NK-92 treated with Interleukin-12 subunit alpha and Interleukin-12 subunit beta, amount 100 ng/mL, for 24 hours (cell line): ENCODE results near the gene SF1.

ENCODE experiments used
- DNase-seq: peaks from one replicate; lab custom pipeline; 2025; lab: John Stamatoyannopoulos, UW

SF1 gene

DNA sequence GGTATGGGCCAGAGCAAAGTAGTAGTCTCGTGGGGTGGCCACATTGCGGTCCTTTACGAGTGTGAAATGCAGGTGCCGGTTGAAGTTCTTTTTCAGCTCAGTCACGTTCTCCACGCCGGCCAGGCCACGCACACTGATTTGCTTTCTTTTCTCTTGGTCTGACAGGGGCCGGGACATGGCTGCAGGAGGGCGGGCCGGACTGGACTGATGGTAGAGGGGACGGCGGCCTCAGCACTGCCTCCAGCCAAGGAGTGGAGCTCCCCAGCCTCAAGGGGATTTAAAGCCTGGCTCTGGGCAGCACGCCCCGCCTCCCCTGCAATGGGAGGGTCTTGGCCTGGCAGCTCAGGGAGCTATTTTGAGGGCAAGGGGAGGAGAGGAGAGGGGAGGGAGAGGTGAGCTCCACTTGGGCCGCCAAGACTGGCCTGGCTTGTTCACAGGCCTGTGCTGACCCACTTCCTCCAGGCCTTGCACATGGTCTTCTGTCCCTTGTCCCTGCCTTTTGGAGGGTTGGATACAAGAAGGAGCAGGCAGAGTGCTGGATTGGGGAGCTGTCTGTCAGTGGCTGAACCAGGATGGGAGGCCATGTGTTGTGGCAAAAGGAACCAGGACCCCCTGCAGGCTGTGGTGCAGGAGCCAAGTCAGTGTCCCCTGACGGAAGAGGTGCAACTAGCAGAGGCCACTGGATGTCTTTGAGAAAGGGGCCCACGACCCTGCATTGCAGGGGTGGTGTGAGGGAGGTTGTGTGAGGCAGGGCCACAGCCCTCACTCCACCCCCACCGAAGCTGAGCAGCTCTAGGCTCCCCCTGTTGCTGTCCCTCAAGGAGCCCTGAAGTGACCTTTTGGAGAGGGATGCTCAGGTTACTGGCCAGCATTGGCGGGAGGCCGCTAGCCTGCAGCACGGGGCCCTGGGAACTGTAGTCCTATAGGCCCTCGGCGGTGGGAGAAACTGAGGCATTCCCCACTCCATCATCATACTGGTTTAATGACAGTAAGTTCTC, 18.3 kb downstream of the SF1 start, which contains the start of gene PYGM:
Gene PYGM, minus strand, starts transcription at position 253 of the 998 bp plus-strand sequence. Its CDS starts 76 bp downstream, at position 177.
- DNase-seq, result no peak

DNA sequence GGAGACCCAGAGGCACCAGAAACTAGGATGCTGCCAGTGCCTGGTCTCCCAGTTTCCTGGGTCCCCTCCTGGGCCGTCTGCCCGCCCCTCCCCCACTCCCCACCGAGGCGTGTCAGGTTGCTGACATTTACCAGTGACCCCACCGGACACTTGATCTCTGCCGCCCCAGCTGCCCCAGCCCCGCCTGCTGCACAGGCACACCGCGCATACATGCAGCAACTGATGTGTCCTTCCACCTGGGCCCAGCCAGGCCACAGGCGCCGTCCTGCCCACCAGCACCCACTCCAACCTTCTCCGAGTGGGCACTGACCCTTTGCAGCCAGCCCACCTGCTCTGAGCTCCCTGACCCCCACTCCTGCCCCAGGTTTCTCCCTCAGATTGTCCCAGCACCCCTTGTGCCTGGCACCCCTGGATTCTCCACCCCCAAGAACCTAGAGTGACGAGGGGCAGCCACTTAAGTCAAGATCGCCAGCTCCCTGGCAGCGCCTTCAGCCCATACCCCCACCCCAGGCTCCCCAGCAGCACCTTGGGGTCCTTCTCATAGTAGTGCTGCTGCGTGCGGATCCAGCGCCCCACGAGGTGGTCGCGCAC, 19.1 kb downstream of the SF1 start:
- DNase-seq, result no peak

DNA sequence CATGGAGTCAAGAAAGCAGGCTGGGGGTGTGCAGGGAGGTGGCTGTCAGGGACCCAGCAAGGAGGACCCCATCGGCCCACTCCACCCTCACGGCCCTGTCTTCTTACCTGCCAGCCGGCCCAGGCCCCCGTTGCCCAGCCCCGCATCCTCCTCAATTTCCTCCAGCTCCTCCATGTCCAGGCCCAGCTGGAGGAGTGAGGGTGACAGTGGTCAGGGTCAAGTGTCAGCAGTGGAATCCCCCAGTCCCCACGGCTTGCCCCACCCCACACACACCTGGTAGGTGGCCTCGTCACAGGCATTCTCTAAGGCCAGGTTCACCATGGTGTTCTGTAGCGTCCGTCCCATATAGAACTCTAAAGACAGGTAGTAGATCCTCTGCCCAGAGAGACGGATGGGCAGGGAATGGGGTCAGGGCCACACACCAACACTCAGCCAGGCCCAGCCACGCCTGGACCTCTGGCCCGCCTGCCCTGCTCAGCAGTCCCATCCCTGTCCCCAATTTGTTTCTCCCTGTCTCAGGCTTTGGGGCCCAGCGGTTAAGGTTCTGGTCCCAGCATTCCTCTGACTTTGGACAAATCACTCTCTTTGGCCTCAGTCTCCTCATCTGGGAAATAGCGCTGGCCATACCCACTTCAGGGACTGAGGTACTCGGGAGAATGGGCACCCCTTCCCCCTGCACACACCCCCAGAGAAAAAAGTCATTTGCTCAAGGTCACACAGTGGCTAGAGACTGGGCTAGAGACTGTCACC, 19.8 kb downstream of the SF1 start:
- no peak for DNase-seq

DNA sequence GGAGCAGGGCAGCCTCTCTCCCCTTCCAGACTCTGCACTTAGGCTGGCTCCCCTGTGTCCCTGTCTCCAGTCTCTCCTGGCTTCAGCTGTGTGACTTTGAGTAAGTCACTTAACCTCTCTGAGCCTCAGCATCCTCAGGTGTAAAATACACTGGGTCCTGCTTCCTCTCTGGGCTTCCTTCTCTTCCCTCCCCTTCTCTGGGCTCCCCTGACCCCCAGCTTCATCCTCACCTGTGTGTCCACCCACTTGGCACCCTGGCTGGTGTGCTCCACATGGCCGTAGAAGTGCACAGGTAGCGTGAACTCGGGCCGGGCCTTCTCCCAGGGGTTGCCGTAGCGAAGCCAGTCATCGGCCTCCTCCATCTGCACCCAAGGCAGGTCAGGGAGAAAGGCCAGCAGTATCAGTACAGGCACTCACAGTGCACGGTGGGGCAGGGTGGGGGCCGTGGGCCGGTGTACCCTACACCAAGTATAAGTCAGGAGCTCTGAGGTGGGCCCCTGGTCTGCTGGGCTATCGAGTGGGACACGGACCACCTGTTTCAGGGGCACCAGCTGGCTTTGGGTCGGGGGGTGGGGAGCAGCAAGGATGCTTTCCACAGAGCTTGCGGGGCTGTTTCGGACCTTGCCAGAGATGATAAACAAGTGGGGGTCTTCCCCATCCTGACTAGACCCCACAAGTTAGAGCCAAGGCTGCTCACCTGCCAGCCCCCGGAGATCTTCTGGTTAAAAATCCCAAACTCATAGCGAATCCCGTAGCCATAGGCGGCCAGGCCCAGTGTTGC, 20.6 kb downstream of the SF1 start:
- DNase-seq, result no peak

DNA sequence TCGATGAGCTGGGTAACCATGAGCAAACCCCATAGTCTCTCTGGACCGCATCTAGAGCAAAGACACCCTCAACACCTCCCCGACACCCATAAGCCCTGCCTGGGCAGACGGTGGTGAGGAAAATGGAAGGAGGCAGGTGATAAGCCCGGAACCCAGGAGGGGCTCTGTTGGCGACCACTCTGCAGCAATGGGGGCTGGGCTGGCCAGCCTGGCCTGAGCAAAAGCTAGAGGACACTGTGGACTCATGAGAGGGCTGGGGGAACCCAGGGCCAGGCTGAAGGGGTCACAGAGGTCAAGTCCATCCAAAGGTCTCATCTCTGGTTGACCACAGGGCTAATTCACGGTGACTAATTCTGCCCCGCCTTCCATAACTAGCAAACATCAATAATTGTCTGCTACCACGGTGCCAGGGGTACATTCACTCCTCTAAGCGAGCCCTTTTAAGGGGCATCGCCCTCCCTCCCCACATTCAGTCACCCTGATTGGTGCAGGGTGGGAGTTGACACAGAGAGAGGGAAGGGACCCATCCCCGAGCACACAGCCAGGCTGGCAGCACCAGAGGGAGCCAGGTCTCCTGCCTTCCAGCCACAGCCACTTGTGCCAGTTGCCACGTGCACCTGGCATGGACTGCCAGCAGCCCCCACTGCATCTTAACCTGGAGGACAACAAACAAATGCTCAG, 22.5 kb downstream of the SF1 start:
- no peak for DNase-seq

DNA sequence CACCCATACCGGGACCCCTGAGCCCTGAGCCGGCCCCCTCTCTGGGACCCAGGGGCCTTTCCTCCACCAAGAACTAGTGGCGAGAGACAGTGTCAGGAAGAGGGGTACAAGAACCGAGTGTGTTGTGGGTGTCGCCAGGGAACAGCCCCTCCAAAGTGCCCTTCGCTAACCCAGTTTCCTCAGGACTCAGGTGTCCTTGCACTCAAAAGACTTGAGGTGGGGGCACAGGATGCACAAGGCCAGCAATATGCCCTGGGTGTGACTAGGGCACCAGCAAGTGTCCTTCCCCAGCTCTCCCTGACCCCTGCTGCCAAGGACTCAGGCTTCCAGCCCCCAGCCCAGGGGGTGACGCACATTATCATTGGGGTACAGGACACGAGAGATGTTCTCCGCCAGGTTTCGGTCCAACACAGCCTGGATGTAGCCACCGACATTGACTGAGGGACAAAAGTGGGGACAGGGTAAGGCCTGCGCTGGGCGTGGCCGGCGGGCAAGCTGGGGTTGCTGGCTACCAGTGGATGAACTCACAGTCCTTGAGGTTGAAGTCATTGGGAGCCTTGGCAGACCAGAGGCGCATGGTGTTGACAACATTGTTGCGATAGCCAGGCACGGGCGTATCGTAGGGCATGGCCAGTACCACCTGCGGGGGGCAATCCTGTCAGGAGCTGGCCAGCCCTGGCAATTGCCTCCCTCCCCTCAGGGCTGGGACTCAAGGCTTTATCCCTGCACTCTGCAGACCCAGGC, 23.3 kb downstream of the SF1 start:
- DNase-seq, result no peak

DNA sequence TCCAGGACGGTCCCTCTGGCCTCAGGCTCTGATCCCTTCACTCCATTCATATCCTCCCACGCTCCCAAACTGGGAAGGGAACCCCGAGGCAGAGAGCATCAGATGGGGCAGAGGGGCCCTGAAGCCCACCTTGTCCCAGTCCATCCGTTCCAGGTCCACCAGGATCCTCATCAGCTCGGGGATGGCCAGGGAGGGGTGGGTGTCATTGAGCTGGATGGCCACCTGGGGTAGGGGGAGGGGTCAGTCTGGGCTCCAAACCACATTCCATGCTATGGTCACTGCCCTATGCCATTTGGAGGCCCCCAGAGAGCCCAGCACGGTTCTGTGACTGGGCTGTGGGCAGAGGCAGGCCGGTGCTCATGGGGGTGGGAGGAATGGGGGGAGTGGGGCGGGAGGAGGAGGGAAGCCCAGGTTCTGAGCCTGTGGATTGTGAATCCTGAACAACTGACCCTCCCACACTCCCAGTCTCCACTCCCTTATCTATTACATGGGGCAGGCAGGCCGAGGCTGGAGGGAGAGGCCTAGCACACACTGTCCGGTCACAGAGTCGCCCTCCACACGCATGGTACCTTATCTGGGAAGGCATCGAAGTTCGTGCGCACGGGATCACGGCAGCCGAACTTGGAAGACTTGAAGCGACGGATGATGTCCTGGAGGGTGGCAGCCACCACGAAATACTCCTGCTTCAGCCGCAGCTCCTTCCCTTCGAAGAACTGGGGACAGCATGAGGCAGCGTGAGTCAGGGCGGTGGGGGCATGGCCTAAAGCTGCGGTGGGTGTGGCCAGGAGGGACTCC, 24.0 kb downstream of the SF1 start:
- DNase-seq, result no peak

DNA sequence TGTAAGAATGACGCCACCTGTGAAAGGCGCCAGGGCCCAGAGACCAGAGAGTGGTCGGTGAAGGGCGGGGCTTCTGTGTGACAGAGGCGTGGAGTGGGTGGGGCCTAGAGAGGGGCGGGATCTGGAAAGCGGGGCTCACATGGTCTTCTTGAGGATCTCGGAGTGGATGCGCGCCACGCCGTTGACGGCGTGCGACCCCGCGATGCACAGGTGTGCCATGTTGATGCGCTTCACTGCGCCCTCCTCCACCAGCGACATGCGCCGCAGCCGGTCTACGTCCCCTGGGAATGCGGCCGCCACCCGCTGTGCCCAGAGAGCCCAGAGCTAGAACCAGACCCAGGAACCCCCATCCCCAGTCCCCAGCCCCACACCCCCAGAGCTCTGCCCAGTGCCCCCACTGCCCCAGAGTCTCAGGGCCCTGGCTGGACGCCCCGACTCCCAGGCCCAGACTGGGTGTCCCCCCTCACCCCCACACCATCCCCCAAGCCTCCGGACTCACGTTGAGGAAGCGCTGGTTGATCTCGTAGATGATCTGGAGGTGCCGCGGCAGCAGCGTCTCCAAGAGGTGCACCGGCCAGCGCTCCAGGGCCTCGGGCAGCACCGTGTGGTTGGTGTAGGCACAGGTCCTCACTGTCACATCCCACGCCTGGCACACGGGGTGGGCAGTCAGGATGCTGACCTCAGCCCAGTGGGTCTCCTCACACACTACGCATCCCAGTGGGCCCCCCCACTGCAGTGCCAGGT, 24.8 kb downstream of the SF1 start:
- no peak for DNase-seq

DNA sequence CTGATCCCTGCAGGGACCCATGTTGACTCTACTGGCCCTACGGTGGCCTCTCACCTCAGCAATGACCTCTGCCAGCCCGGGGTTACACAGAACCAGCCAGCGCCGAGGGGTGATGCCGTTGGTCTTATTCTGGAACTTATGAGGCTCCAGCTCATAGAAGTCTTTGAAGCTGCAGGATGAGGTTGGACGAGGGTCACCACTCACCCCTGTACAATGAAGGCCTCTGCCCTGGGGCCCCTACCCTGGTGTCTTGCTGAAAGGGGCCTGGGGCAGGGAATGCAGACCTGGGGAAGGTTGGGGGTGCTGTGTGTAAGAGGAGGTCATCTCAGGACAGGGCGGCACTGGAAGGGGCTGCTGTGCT, 25.3 kb downstream of the SF1 start:
- DNase-seq, result no peak

DNA sequence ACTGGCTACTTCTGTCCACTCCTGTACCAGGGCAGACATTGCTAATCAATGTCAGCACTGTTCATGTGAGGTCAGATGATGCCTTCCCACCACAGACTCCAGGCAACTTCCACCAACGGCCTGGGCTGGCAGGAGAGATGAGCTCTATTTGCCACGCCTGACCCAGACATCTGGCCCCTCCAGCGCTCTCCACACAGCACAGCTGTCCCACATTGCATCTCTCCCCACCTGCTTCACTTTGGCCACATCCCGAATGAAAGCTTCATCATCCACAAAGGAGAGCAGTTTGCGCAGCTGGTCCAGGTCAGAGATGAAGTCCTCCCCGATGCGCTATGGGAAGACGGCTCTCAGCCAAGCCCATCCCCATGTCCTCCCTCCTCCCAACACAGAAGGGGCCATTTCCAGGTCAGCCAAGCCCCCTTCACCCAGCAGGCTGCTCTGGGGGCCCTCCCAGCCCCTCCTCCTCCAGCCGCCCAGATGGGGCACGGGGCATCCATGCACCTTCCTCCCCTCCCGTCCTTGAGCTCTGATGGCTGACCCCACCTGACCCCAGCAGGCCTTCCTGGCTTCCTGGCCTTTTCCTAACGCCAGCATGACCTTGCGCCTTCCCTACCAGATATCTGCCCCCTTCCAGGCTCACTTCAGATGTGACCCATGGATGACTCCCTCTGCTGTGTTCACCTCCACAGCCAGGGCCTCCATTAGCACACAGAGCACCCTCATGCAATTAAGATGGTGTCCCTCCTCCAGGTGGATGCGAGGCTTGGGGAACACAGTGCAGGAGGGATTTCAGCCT, 26.0 kb downstream of the SF1 start:
- DNase-seq, result no peak

DNA sequence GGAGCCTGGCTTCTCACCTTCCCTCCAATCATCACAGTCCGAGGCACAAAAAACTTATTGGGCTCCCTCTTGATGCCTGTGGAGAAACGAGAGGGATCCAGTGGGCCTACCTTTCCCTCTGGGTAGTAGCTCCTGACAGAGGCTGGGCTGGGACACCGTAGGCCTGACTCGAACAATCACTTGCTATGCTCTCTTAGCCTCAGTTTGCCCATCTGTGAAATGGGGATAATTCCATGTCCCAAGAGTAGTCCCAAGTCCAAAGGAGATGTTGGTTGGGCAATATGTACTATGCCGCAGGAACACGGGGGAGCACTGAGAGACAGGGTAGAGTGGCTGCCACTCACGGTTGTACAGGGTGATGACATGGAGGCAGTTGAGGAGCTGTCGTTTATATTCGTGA, 26.8 kb downstream of the SF1 start:
- DNase-seq, result no peak

DNA sequence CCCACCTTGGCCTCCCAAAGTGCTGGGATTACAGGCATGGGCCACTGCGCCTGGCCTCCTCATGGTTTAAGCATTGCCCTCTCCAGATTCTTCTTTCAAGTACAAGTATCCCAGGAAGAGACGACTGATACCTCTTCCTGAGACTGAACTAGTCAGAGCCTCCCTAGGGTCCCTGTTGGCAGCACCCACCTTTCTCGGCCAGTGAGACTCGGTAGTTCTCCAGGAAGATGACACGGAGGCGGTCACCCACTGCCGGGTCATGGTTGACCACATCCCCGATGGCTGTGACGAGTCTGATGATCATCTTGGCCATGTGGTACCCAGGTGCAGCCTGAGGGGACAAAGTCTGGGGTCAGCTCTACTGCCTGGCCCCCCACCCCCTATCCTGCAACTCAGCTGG, 27.2 kb downstream of the SF1 start:
- no peak for DNase-seq

DNA sequence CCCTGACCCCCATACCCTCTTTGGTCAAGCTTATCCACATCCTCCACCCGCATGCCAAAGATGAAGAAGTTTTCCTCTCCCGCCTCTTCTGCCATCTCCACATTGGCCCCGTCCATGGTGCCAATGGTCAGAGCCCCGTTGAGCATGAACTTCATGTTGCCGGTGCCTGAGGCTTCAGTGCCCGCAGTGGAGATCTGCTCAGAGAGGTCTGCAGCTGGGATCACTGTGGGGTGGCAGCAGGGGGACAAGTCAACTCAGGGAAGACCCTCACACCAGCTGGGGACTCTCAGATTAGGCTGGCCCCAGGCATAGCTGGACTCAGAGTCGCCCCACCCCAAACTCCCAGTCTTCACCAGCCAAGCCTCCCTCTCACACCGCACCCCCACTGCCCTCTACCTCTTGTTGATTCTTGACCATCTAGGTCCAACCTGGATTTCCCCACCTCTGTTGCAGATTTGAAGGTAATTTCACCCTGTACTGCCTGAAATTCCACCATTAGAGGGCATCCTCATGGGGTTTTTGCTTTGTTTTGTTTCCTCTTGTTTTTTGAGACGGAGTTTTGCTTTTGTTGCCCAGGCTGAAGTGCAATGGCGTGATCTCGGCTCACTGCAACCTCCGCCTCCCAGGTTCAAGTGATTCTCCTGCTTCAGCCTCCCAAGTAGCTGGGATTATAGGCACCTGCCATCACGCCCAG, 27.8 kb downstream of the SF1 start:
- no peak for DNase-seq

DNA sequence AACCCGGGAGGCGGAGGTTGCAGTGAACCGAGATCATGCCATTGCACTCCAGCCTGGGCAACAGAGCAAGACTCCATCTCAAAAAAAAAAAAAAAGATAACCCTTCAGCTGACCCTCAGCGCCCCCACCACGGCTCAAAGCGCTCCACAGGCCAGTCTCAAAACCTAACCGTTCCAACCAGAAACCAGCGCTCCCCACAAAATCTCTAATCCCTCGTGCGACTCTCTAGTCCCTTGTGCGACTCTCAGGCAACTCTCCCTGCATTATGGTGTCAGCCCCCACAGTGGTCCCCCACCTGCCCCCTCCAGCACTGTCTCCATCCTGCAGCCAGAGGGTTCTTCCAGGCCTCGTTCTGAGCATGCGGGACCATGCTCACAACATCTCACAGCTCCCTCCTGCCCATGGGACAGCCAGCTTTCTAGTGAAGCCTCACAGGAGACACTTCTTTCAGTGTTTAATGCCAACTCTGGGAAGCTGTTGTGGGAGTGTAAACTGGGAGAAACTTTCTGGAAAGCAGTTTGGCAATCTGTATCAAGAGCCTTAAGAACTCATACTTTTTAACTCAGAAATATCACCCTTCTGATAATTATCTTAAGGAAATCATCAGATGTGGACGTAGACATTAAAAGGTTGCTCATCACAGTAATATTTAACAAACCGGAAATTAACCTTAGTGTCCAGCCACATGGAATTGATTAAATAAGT, 30.2 kb downstream of the SF1 start:
- DNase-seq, result no peak

DNA sequence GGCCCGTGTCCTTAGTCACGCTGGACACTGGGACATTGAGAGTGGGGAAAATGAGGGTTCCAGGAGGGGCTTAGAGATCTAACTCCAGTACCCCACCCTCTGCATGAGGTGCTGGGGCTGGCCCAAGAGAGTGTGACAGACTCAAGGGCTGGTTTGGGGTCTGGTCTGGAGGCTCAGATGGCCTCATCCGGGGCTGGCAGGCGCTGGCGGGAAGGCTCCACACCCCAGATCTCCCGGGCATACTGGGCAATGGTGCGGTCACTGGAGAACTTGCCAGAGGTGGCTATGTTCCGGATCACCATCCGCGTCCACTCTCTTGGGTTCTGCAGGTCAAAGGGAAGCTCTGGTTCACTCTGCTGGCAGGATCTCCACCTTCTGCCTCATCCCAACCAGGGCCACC, 31.9 kb downstream of the SF1 start:
- no peak for DNase-seq

DNA sequence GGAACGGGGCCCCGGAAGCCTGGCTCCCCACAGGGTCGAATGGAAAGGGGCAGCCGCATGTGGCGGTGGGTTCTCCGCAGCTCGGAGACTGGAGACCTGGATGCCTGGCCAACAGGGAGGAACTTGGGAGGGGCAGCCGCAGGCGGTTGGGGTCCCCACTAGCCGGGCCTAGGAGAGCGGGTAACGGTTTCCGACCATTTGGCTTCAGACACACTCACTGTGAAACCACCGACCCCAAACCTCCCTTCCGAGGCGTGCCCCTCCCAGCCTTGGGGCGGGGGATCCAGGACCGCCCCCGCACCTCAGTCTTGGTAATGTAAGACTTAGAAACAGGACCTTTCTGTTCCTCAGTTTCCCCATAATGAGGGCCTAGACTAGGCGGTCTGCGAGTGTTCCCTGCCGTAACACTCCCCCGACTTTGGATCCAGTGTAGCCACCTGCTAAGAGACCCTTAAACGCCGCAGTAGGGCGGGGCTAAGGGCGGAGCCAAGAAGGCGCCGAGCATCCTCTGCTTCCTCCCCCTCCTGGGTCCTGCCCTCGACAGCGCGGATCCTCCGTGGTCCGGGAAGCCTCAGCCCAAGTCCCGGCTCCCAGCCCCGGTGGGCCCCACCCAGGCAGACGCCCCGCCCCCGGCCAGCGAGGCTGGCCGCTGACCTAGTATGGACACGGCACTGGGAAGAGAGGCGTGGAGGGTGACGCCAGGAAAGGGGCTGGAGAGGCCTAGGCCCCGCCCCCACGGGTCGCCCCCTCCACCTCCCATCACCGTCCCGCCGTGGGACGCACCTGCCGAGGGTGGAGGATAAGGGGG, 32.6 kb downstream of the SF1 start:
- peak; percentile 73 for DNase-seq
